HCT116 (cell line): ENCODE data around the gene NEDD4L. TPM values are rescaled to one million over a fixed set of nuclear protein-coding genes. Genes with fewer than 3 reads are reported as not detected.

Experiments
- ATAC-seq: fragments of 200-7000 bp; cut with Tn5 transposase; 2 replicates; pipeline ENCODE4 v1.9.1; 2020; ENCODE audit warnings: mild to moderate bottlenecking, moderate library complexity
- BruUV-seq: library from RNA; stranded (reverse); fragments of 400-500 nt; replicated peaks from 2 replicates; lab custom pipeline; 2021; lab: Mats Ljungman, UMichigan
- CTCF ChIA-PET: fragments of 300-600 bp; sonication (Branson Sonifier 250); formaldehyde crosslinking; loops from one replicate; lab custom pipeline; 2021; ENCODE audit warnings: antibody characterized with exemption; lab: Charles Lee
- POLR2A ChIA-PET: fragments of 300-600, 350-600 bp; sonication (Branson Sonifier 250); formaldehyde crosslinking; loops from one replicate; lab custom pipeline; 2021; ENCODE audit warnings: antibody characterized with exemption; lab: Charles Lee
- RAD21 ChIA-PET, 2 experiments: fragments of 300-600 bp; sonication (Branson Sonifier 250); formaldehyde crosslinking; loops; one replicate each; lab custom pipeline; 2023; ENCODE audit warnings: low total read pairs in 2 of 2; ENCODE audit not compliant: uncharacterized antibody in 2 of 2, unreplicated experiment in 2 of 2, low non-redundant PET in 1 of 2; lab: Charles Lee
- DNase-seq: peaks from one replicate; pipeline ENCODE4 v3.0.0-alpha.2; 2010; ENCODE audit warnings: low read depth, low spot score
- H2AFZ ChIP-seq: fragments of 200-600 bp; shearing (Covaris generic), sonication (generic); 2 replicates; pipeline ENCODE4 v1.6.1; 2017; ENCODE audit warnings: low read depth, mixed run types, mixed read lengths, antibody characterized with exemption, low read length; ENCODE audit not compliant: poor library complexity, severe bottlenecking
- H3K27ac ChIP-seq: 2 replicates; pipeline ENCODE4 v1.5.1; 2012; ENCODE audit warnings: low read depth, low read length
- H3K27me3 ChIP-seq: fragments of 200-600 bp; sonication (generic); 2 replicates; pipeline ENCODE4 v1.6.1; 2016; ENCODE audit warnings: mixed run types, low read length, mixed read lengths; ENCODE audit not compliant: insufficient read depth
- H3K36me3 ChIP-seq, 2 experiments: fragments of 200-500 bp in 1 of 2; fragments of 200-600 bp in 1 of 2; sonication (Bioruptor generic) in 1 of 2; sonication (generic) in 1 of 2; 2 replicates each; pipeline versions ENCODE4 v1.5.1 to v1.6.1; 2014 to 2016; ENCODE audit warnings: low read length in 2 of 2, inconsistent platforms in 1 of 2, mixed read lengths in 1 of 2, mixed run types in 1 of 2; ENCODE audit not compliant: insufficient read depth in 2 of 2, control insufficient read depth in 1 of 2
- H3K4me1 ChIP-seq, 2 experiments: fragments of 200-600 bp in 1 of 2; sonication (generic) in 1 of 2; 2 replicates each; pipeline versions ENCODE4 v1.5.1 to v1.6.1; 2012 to 2017; ENCODE audit warnings: low read length in 2 of 2, inconsistent platforms in 1 of 2, mild to moderate bottlenecking in 1 of 2, mixed read lengths in 1 of 2, mixed run types in 1 of 2, moderate library complexity in 1 of 2; ENCODE audit not compliant: insufficient read depth in 2 of 2, control insufficient read depth in 1 of 2
- H3K4me2 ChIP-seq: fragments of 200-600 bp; sonication (generic); 2 replicates; pipeline ENCODE4 v1.6.1; 2017; ENCODE audit warnings: mixed run types, low read length, mixed read lengths
- H3K4me3 ChIP-seq, 2 experiments: fragments of 200-600 bp in 1 of 2; sonication (generic) in 1 of 2; replicated peaks in 1 of 2; 2 replicates each; pipeline ENCODE4 v1.5.1; 2011 to 2016; ENCODE audit warnings: low read length in 2 of 2, control low read depth in 1 of 2, low read depth in 1 of 2, mild to moderate bottlenecking in 1 of 2, mixed read lengths in 1 of 2, mixed run types in 1 of 2
- H3K79me2 ChIP-seq: fragments of 200-600 bp; sonication (generic); 2 replicates; pipeline ENCODE4 v1.6.1; 2017; ENCODE audit warnings: mild to moderate bottlenecking, mixed run types, low read length, moderate library complexity, mixed read lengths; ENCODE audit not compliant: insufficient read depth
- H3K9ac ChIP-seq: fragments of 200-600 bp; sonication (generic); 2 replicates; pipeline ENCODE4 v1.6.1; 2016; ENCODE audit warnings: low read length, mixed read lengths
- H3K9me2 ChIP-seq: fragments of 200-600 bp; sonication (generic), shearing (Covaris generic); 2 replicates; pipeline ENCODE4 v1.6.1; 2017; ENCODE audit warnings: mixed run types, mild to moderate bottlenecking, moderate library complexity; ENCODE audit not compliant: insufficient read depth
- H3K9me3 ChIP-seq, 2 experiments: fragments of 200-500 bp in 1 of 2; fragments of 200-600 bp in 1 of 2; sonication (Bioruptor generic) in 1 of 2; sonication (generic) in 1 of 2; 2 replicates each; pipeline ENCODE4 v1.6.1; 2014 to 2017; ENCODE audit warnings: low read length in 2 of 2, mixed read lengths in 2 of 2, inconsistent platforms in 1 of 2, low read depth in 1 of 2, mild to moderate bottlenecking in 1 of 2, mixed run types in 1 of 2, moderate library complexity in 1 of 2; ENCODE audit not compliant: control insufficient read depth in 1 of 2, insufficient read depth in 1 of 2
- H4K20me1 ChIP-seq: fragments of 200-600 bp; sonication (generic), shearing (Covaris generic); 2 replicates; pipeline ENCODE4 v1.6.1; 2017; ENCODE audit warnings: mixed run types, mild to moderate bottlenecking, moderate library complexity; ENCODE audit not compliant: insufficient read depth
- CBX3 ChIP-seq: IDR thresholded peaks from 2 replicates; pipeline ENCODE4 v1.6.1; 2012; ENCODE audit warnings: low read depth
- CEBPB ChIP-seq: IDR thresholded peaks from 2 replicates; pipeline ENCODE4 v1.6.1; 2012; ENCODE audit warnings: low read depth
- ELF1 ChIP-seq: IDR thresholded peaks from 2 replicates; pipeline ENCODE4 v1.6.1; 2012; ENCODE audit warnings: low read depth, borderline replicate concordance
- EZH2 ChIP-seq: fragments of 200-600 bp; sonication (generic); IDR thresholded peaks from 2 replicates; pipeline ENCODE4 v1.6.1; 2017; ENCODE audit warnings: antibody characterized with exemption, mixed run types
- FOSL1 ChIP-seq: IDR thresholded peaks from 2 replicates; pipeline ENCODE4 v1.6.1; 2012; ENCODE audit warnings: low read depth
- MAX ChIP-seq: IDR thresholded peaks from 2 replicates; pipeline ENCODE4 v1.6.1; 2012
- POLR2A ChIP-seq: IDR thresholded peaks from 2 replicates; pipeline ENCODE4 v1.7.0; 2011; ENCODE audit warnings: borderline replicate concordance; ENCODE audit not compliant: insufficient read depth, insufficient read length; ENCODE audit errors: extremely low read depth
- REST ChIP-seq: IDR thresholded peaks from 2 replicates; pipeline ENCODE4 v1.6.1; 2012; ENCODE audit warnings: low read depth
- SP1 ChIP-seq: IDR thresholded peaks from 2 replicates; pipeline ENCODE4 v1.6.1; 2012; ENCODE audit warnings: low read depth
- SRF ChIP-seq: IDR thresholded peaks from 2 replicates; pipeline ENCODE4 v1.6.1; 2012; ENCODE audit warnings: low read depth
- ZFX ChIP-seq: fragments of 450-650 bp; IDR thresholded peaks from 2 replicates; pipeline ENCODE4 v1.6.1; 2017
- intact Hi-C: fragments of 100-400 bp; cut with micrococcal nuclease; formaldehyde crosslinking; loops from 2 replicates; pipeline ENCODE4 v1.10.0; 2022
- total RNA-seq: library from RNA; stranded (reverse); gene quantifications from one replicate; pipeline ENCODE4 v1.2.1, GENCODE V29; 2021; ENCODE audit not compliant: unreplicated experiment
- TF ChIP-seq, protein P1 (sequence below): IDR thresholded peaks from 2 replicates; pipeline ENCODE4 v1.6.1; 2011; ENCODE audit warnings: mild to moderate bottlenecking, low read length, moderate library complexity; ENCODE audit not compliant: insufficient replicate concordance; ENCODE audit errors: extremely low read depth

Gene NEDD4L
- total RNA-seq, 1 experiment from 2014 or later: 41.5 TPM

DNA sequence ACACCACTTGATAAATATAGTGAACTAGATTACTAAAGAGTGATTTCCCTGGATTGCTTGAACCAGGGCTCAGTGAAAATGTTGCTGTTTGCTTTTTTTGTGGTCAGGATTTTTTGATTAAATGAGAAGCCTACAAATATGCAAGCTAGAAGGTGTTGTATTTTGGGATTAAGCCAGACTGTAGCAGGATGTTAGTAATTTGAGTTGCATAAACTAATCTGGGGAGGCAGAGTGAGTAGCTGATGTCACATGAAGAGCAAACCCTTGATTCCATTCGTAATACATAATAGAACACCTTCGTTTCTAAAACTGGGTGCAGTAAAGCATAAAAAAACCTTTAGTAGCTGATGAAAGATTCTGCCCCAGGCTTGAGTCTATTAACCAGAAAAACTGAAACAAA lies 32.0 kb downstream of the NEDD4L start:
- Histone ChIP-seq H3K4me3 (no peak overlapping the region), H3K79me2 (no peaks in the 10 kb centered on the region), H3K4me1 (no peaks in the 10 kb centered on the region), H3K27ac (no peak overlapping the region), H4K20me1 (no peaks in the 10 kb centered on the region), H3K9me2 (no peaks in the 10 kb centered on the region), H3K4me2 (no peak overlapping the region), H3K9ac (no peak overlapping the region), H3K36me3 (no peaks in the 10 kb centered on the region), H3K9me3 (no peaks in the 10 kb centered on the region), H3K27me3 (no peaks in the 10 kb centered on the region), H2AFZ (no peak overlapping the region)
- RAD21 ChIA-PET: no interaction called here
- CTCF ChIA-PET: no interaction called here
- TF ChIP-seq, protein P1, sequence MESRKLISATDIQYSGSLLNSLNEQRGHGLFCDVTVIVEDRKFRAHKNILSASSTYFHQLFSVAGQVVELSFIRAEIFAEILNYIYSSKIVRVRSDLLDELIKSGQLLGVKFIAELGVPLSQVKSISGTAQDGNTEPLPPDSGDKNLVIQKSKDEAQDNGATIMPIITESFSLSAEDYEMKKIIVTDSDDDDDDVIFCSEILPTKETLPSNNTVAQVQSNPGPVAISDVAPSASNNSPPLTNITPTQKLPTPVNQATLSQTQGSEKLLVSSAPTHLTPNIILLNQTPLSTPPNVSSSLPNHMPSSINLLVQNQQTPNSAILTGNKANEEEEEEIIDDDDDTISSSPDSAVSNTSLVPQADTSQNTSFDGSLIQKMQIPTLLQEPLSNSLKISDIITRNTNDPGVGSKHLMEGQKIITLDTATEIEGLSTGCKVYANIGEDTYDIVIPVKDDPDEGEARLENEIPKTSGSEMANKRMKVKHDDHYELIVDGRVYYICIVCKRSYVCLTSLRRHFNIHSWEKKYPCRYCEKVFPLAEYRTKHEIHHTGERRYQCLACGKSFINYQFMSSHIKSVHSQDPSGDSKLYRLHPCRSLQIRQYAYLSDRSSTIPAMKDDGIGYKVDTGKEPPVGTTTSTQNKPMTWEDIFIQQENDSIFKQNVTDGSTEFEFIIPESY: no peak
- TF ChIP-seq CEBPB (no peak), ZFX (no peak), SRF (no peak), MAX (no peak), SP1 (no peak), POLR2A (no peak), CBX3 (no peak), ELF1 (no peak), EZH2 (no peak), REST (no peak), FOSL1 (no peak)
- POLR2A ChIA-PET: no interaction called here
- BruUV-seq: no TSS peak
- intact Hi-C loops: no loop called here
- ATAC-seq: no peak
- DNase-seq: no peak
